SU-DHL-6 (cell line): ENCODE measurements around the gene CAP2.

Experiments used
- H2AFZ ChIP-seq: fragments of 200-600 bp; sonication (generic); 2 replicates; pipeline ENCODE4 v1.6.1; 2014; ENCODE audit warnings: low read depth, mild to moderate bottlenecking, moderate library complexity, mixed read lengths, antibody characterized with exemption, low read length; ENCODE audit not compliant: severe bottlenecking
- H3F3A ChIP-seq: fragments of 200-600 bp; shearing (Covaris generic); 2 replicates; pipeline ENCODE4 v1.6.0; 2016; ENCODE audit warnings: antibody characterized with exemption, mild to moderate bottlenecking; ENCODE audit not compliant: insufficient read depth
- H3K27ac ChIP-seq: fragments of 200-600 bp; sonication (generic); 2 replicates; pipeline ENCODE4 v1.5.1; 2016; ENCODE audit warnings: low read depth, mild to moderate bottlenecking, low read length, moderate library complexity, mixed read lengths
- H3K27me3 ChIP-seq: fragments of 200-600 bp; sonication (generic), shearing (Covaris generic); 2 replicates; pipeline ENCODE4 v1.6.0; 2014; ENCODE audit warnings: mild to moderate bottlenecking, low read length
- H3K36me3 ChIP-seq: fragments of 200-600 bp; sonication (generic); 2 replicates; pipeline ENCODE4 v1.6.1; 2014; ENCODE audit warnings: mild to moderate bottlenecking, low read length, mixed read lengths
- H3K4me2 ChIP-seq: fragments of 300-600, 200-600 bp; shearing (Covaris generic), sonication (generic); 2 replicates; pipeline ENCODE4 v1.6.0; 2014; ENCODE audit warnings: low read length, low read depth, mild to moderate bottlenecking; ENCODE audit not compliant: poor library complexity, severe bottlenecking
- H3K4me3 ChIP-seq: fragments of 200-600 bp; sonication (generic); 2 replicates; pipeline ENCODE4 v1.5.1; 2014; ENCODE audit warnings: antibody characterized with exemption, low read length, mild to moderate bottlenecking, mixed read lengths; ENCODE audit not compliant: insufficient read depth, poor library complexity, severe bottlenecking
- H3K79me2 ChIP-seq: fragments of 200-600 bp; sonication (generic); 2 replicates; pipeline ENCODE4 v1.6.1; 2014; ENCODE audit warnings: mild to moderate bottlenecking, low read length, moderate library complexity; ENCODE audit not compliant: insufficient read depth
- H3K9ac ChIP-seq: fragments of 200-600 bp; sonication (generic); 2 replicates; pipeline ENCODE4 v1.7.0; 2014; ENCODE audit warnings: mild to moderate bottlenecking, low read length
- H3K9me2 ChIP-seq: fragments of 200-600 bp; sonication (generic); replicated peaks from 2 replicates; pipeline ENCODE4 v1.6.1; 2014; ENCODE audit warnings: low read length; ENCODE audit not compliant: insufficient read depth
- H3K9me3 ChIP-seq: fragments of 200-600 bp; sonication (generic); 2 replicates; pipeline ENCODE4 v1.6.1; 2014; ENCODE audit warnings: low read length, mixed read lengths; ENCODE audit not compliant: insufficient read depth
- H4K20me1 ChIP-seq: fragments of 200-600 bp; sonication (generic); 2 replicates; pipeline ENCODE4 v1.6.1; 2014; ENCODE audit warnings: low read depth, mild to moderate bottlenecking, antibody characterized with exemption, low read length, moderate library complexity, mixed read lengths
- EZH2phosphoT487 ChIP-seq: fragments of 200-600 bp; sonication (generic), shearing (Covaris generic); conservative IDR thresholded peaks from 2 replicates; pipeline ENCODE4 v1.6.1; 2018; ENCODE audit warnings: mild to moderate bottlenecking, antibody characterized with exemption, low read length, moderate library complexity, mixed read lengths
- TF ChIP-seq, protein P1 (sequence below): fragments of 200-600 bp; sonication (generic); IDR thresholded peaks from one replicate; pipeline ENCODE4 v1.5.1; 2017; ENCODE audit warnings: antibody characterized with exemption, mild to moderate bottlenecking, low read length, moderate library complexity; ENCODE audit not compliant: insufficient read depth, poor library complexity, severe bottlenecking

The CAP2 gene

GRCh38 chr6:17448165-17448564, 54.8 kb downstream of the CAP2 start:
- Histone ChIP-seq H3K9me3 (no peaks in the 10 kb centered on the region), H4K20me1 (no peaks in the 10 kb centered on the region), H3K9me2 (no peaks in the 10 kb centered on the region), H3K36me3 (no peaks in the 10 kb centered on the region), H3K27me3 (no peaks in the 10 kb centered on the region), H3K27ac (no peak overlapping the region), H3K79me2 (no peaks in the 10 kb centered on the region), H3K9ac (no peak overlapping the region), H3K4me2 (no peak overlapping the region), H3K4me3 (no peak overlapping the region), H2AFZ (no peak overlapping the region), H3F3A (no peaks in the 10 kb centered on the region)
- TF ChIP-seq, protein P1, sequence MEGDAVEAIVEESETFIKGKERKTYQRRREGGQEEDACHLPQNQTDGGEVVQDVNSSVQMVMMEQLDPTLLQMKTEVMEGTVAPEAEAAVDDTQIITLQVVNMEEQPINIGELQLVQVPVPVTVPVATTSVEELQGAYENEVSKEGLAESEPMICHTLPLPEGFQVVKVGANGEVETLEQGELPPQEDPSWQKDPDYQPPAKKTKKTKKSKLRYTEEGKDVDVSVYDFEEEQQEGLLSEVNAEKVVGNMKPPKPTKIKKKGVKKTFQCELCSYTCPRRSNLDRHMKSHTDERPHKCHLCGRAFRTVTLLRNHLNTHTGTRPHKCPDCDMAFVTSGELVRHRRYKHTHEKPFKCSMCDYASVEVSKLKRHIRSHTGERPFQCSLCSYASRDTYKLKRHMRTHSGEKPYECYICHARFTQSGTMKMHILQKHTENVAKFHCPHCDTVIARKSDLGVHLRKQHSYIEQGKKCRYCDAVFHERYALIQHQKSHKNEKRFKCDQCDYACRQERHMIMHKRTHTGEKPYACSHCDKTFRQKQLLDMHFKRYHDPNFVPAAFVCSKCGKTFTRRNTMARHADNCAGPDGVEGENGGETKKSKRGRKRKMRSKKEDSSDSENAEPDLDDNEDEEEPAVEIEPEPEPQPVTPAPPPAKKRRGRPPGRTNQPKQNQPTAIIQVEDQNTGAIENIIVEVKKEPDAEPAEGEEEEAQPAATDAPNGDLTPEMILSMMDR = no peak
- no peak for TF ChIP-seq EZH2phosphoT487

- H3K79me2 ChIP-seq = no peaks in the 10 kb centered on the region
- H3F3A ChIP-seq = no peaks in the 10 kb centered on the region
- no peaks in the 10 kb centered on the region for H3K36me3 ChIP-seq
- H3K9me2 ChIP-seq = no peaks in the 10 kb centered on the region
- H3K9ac ChIP-seq = no peak overlapping the region
- H3K9me3 ChIP-seq = no peaks in the 10 kb centered on the region
- no peak overlapping the region for H3K27ac ChIP-seq
- TF ChIP-seq, protein P1 = no peak
- TF ChIP-seq EZH2phosphoT487 = no peak
- H2AFZ ChIP-seq = no peak overlapping the region
- no peaks in the 10 kb centered on the region for H3K27me3 ChIP-seq
- H3K4me2 ChIP-seq = no peak overlapping the region
- H4K20me1 ChIP-seq = no peaks in the 10 kb centered on the region
- no peak overlapping the region for H3K4me3 ChIP-seq
Observed at GRCh38 chr6:17450397-17450796, 57.0 kb downstream of the CAP2 start.

- Histone ChIP-seq H3K9ac (no peak overlapping the region), H3K4me2 (no peak overlapping the region), H3K27me3 (no peaks in the 10 kb centered on the region), H3F3A (no peaks in the 10 kb centered on the region), H3K9me3 (no peaks in the 10 kb centered on the region), H3K36me3 (no peaks in the 10 kb centered on the region), H3K9me2 (no peaks in the 10 kb centered on the region), H3K79me2 (no peaks in the 10 kb centered on the region), H3K4me3 (no peak overlapping the region), H2AFZ (no peak overlapping the region), H4K20me1 (no peaks in the 10 kb centered on the region), H3K27ac (no peak overlapping the region)
- TF ChIP-seq, protein P1 = no peak
- TF ChIP-seq EZH2phosphoT487 = no peak
Observed at GRCh38 chr6:17450832-17451231, 57.4 kb downstream of the CAP2 start.

GRCh38 chr6:17452096-17452495, 58.7 kb downstream of the CAP2 start:
- Histone ChIP-seq H3K4me3 (no peak overlapping the region), H3K27ac (no peak overlapping the region)
- TF ChIP-seq, protein P1 = no peak
- TF ChIP-seq EZH2phosphoT487 = no peak

More at GRCh38 chr6:17452096-17452495, 58.7 kb downstream of the CAP2 start:
- Histone ChIP-seq H3K36me3 (no peaks in the 10 kb centered on the region), H3K9ac (no peak overlapping the region), H3K9me3 (no peaks in the 10 kb centered on the region), H3F3A (no peaks in the 10 kb centered on the region), H3K4me2 (no peak overlapping the region), H3K9me2 (no peaks in the 10 kb centered on the region), H3K79me2 (no peaks in the 10 kb centered on the region), H2AFZ (no peak overlapping the region), H4K20me1 (no peaks in the 10 kb centered on the region), H3K27me3 (no peaks in the 10 kb centered on the region)
